PC-9 (cell line): ENCODE results near the gene FBXO34.

Experiments used
- CTCF ChIP-seq: fragments of 200-600 bp; sonication (generic); conservative IDR thresholded peaks from 2 replicates; pipeline ENCODE4 v1.6.1; 2017; ENCODE audit warnings: mixed run types, antibody characterized with exemption, mild to moderate bottlenecking, moderate library complexity
- EZH2 ChIP-seq: fragments of 200-600 bp; sonication (generic); IDR thresholded peaks from 2 replicates; pipeline ENCODE4 v1.8.0; 2017; ENCODE audit warnings: antibody characterized with exemption, low read depth

GRCh38 chr14:55383541-55384140 lies 112.4 kb downstream of the FBXO34 start:
- TF ChIP-seq CTCF (no peak), EZH2 (no peak)
